Sigmoid colon (tissue), 4 donors: ENCODE results near the gene SNX20.

Source experiments
- POLR2AphosphoS5 ChIP-seq, 4 donors: sonication (generic); formaldehyde crosslinking; IDR thresholded peaks; one replicate each; pipeline ENCODE4 v1.6.1; 2017; ENCODE audit warnings: antibody characterized with exemption in 4 of 4
- TF ChIP-seq, protein P1 (sequence below), 4 experiments: fragments of 450-650 bp in 3 of 4; fragments of 200-600 bp in 1 of 4; IDR thresholded peaks; one replicate each; pipeline ENCODE4 v1.5.1; 2016 to 2019; ENCODE audit warnings: antibody characterized with exemption in 4 of 4, mild to moderate bottlenecking in 3 of 4, moderate library complexity in 2 of 4

DNA sequence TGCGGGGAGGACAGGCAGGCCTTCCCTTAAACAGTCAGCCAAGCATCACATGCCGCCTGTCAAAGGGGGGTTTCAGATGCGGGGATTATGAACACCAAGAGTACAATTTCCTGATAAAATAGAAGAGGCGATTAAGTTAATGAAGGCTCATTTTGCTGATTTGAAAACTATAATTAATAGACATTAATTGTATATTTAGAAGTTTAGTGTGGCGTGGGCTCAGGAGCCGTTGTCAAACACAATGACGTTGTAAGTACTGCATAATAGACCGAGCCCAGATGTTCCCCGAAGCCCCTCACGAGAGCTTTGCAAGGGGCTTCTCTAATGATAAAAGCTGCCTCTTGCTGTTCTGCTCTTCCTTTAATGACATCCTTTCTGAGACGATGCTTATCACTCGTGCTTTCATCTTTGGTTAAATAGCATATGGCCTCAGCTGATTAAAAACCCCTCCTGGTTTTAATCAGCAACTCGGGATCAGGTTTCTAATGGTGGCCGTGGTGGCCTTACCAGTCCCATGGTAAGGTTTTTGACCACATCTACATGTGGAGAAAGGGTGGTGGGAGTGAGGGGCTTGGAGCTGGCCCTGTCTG, 28.2 kb downstream of the SNX20 start:
- TF ChIP-seq POLR2AphosphoS5 (IDR thresholded peaks at IDR 0.05): no peak
- TF ChIP-seq, protein P1, sequence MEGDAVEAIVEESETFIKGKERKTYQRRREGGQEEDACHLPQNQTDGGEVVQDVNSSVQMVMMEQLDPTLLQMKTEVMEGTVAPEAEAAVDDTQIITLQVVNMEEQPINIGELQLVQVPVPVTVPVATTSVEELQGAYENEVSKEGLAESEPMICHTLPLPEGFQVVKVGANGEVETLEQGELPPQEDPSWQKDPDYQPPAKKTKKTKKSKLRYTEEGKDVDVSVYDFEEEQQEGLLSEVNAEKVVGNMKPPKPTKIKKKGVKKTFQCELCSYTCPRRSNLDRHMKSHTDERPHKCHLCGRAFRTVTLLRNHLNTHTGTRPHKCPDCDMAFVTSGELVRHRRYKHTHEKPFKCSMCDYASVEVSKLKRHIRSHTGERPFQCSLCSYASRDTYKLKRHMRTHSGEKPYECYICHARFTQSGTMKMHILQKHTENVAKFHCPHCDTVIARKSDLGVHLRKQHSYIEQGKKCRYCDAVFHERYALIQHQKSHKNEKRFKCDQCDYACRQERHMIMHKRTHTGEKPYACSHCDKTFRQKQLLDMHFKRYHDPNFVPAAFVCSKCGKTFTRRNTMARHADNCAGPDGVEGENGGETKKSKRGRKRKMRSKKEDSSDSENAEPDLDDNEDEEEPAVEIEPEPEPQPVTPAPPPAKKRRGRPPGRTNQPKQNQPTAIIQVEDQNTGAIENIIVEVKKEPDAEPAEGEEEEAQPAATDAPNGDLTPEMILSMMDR (IDR thresholded peaks at IDR 0.05): no peak
